Karpas-422 (cell line): Measurements from ENCODE around the gene ZFP3. TPM values are rescaled to one million over a fixed set of nuclear protein-coding genes. Genes with fewer than 3 reads are reported as not detected.
"Not testable (repeated sequence)": the region's sequence is repeated elsewhere in the genome, so short reads cannot be mapped to it uniquely, and the experiment has no call there.

Source experiments
- DNase-seq: peaks from one replicate; pipeline ENCODE4 v3.0.0-alpha.2; 2015
- H2AFZ ChIP-seq: fragments of 200-600 bp; sonication (generic); 2 replicates; pipeline ENCODE4 v1.6.1; 2014; ENCODE audit warnings: antibody characterized with exemption, low read length, mixed read lengths
- H3K27ac ChIP-seq: fragments of 200-600 bp; sonication (generic); 2 replicates; pipeline ENCODE4 v1.5.1; 2014; ENCODE audit warnings: mild to moderate bottlenecking, low read length, moderate library complexity
- H3K27me3 ChIP-seq: fragments of 200-600 bp; sonication (generic); 2 replicates; pipeline ENCODE4 v1.6.1; 2014; ENCODE audit warnings: low read length, mixed read lengths
- H3K36me3 ChIP-seq: fragments of 200-600 bp; sonication (generic); 2 replicates; pipeline ENCODE4 v1.6.1; 2014; ENCODE audit warnings: low read length, mixed read lengths; ENCODE audit not compliant: insufficient read depth
- H3K4me1 ChIP-seq: fragments of 200-600 bp; sonication (generic); 2 replicates; pipeline ENCODE4 v1.6.1; 2014; ENCODE audit warnings: mild to moderate bottlenecking, low read length, mixed read lengths
- H3K4me2 ChIP-seq: fragments of 200-600 bp; sonication (generic); 2 replicates; pipeline ENCODE4 v1.6.1; 2014; ENCODE audit warnings: low read length, low read depth, mild to moderate bottlenecking; ENCODE audit not compliant: poor library complexity, severe bottlenecking
- H3K4me3 ChIP-seq: fragments of 200-600 bp; sonication (generic); 2 replicates; pipeline ENCODE4 v1.5.1; 2014; ENCODE audit warnings: mild to moderate bottlenecking, antibody characterized with exemption, low read length, mixed read lengths
- H3K79me2 ChIP-seq: fragments of 200-600 bp; sonication (generic); 2 replicates; pipeline ENCODE4 v1.6.1; 2014; ENCODE audit warnings: mild to moderate bottlenecking, low read length, mixed read lengths
- H3K9ac ChIP-seq: fragments of 200-600 bp; sonication (generic); 2 replicates; pipeline ENCODE4 v1.6.0; 2014; ENCODE audit warnings: low read length
- H3K9me2 ChIP-seq: fragments of 200-600 bp; sonication (generic), shearing (Covaris generic); replicated peaks from 2 replicates; pipeline ENCODE4 v1.6.0; 2014; ENCODE audit warnings: mild to moderate bottlenecking, low read length, moderate library complexity; ENCODE audit not compliant: insufficient read depth
- H3K9me3 ChIP-seq: fragments of 300-700, 200-600 bp; sonication (generic); 2 replicates; pipeline ENCODE4 v1.6.1; 2014; ENCODE audit warnings: low read length, mixed read lengths
- H4K20me1 ChIP-seq: fragments of 200-600 bp; sonication (generic); 2 replicates; pipeline ENCODE4 v1.6.1; 2014; ENCODE audit warnings: mild to moderate bottlenecking, antibody characterized with exemption, low read length, low read depth; ENCODE audit not compliant: insufficient read depth
- total RNA-seq: library from RNA; depleted of rRNA; stranded (reverse); fragments of >200 nt; shearing (Covaris generic); gene quantifications from 2 replicates; pipeline ENCODE4 v1.2.3, GENCODE V29; 2014; ENCODE audit warnings: low replicate concordance; rRNA removed

ZFP3 gene
- 0.63 and 0.72 TPM in 2 replicates for total RNA-seq

GRCh38 chr17:5078106-5079028 lies at the start of gene ZFP3:
ZFP3 (plus strand) TSS chr17:5078467; CDS start chr17:5091505, 13,038 bp downstream.
- no peaks in the 10 kb centered on the region for H3K9me3 ChIP-seq
- peak within 1 kb of the TSS; percentile 85 for H2AFZ ChIP-seq
- H4K20me1 ChIP-seq, result no peaks in the 10 kb centered on the region
- H3K27me3 ChIP-seq, result no peaks in the 10 kb centered on the region
- peak; percentile 57 for DNase-seq
- no peaks in the 10 kb centered on the region for H3K36me3 ChIP-seq
- H3K4me2 ChIP-seq, result peak within 1 kb of the TSS; percentile 59
- peak within 1 kb of the TSS; percentile 55 for H3K9ac ChIP-seq
- H3K4me1 ChIP-seq, result peaks cover 8% of the 10 kb centered on the region
- H3K9me2 ChIP-seq, result no peaks in the 10 kb centered on the region
- no peaks in the 10 kb centered on the region for H3K79me2 ChIP-seq
- H3K4me3 ChIP-seq, result peak within 1 kb of the TSS; percentile 66
- no peak within 1 kb of the TSS for H3K27ac ChIP-seq

GRCh38 chr17:5030168-5030567 lies 48.1 kb upstream of the ZFP3 start:
- not testable (repeated sequence) for H3K9me3 ChIP-seq, H3K4me3 ChIP-seq, H3K4me1 ChIP-seq, H3K27me3 ChIP-seq, H3K79me2 ChIP-seq, H3K9ac ChIP-seq, H3K27ac ChIP-seq, H3K9me2 ChIP-seq, H4K20me1 ChIP-seq, H3K36me3 ChIP-seq, H3K4me2 ChIP-seq, DNase-seq, H2AFZ ChIP-seq

- no peaks in the 10 kb centered on the region for H3K9me2 ChIP-seq
- peak overlapping the region; percentile 57 for H3K4me2 ChIP-seq
- peak overlapping the region; percentile 49 for H3K9ac ChIP-seq
- no peaks in the 10 kb centered on the region for H3K36me3 ChIP-seq
- DNase-seq, result peak; percentile 93
- no peaks in the 10 kb centered on the region for H3K79me2 ChIP-seq
- H3K27me3 ChIP-seq, result no peaks in the 10 kb centered on the region
- no peaks in the 10 kb centered on the region for H3K9me3 ChIP-seq
- no peak overlapping the region for H3K27ac ChIP-seq
- peaks cover 4% of the 10 kb centered on the region for H3K4me1 ChIP-seq
- 0 out of 2 replicates have a peak overlapping the region, but pooled peaks have one; percentile 18 for H2AFZ ChIP-seq
- H3K4me3 ChIP-seq, result peak overlapping the region; percentile 32; the same call in 1 of the 2 replicates
- no peaks in the 10 kb centered on the region for H4K20me1 ChIP-seq
Measured at GRCh38 chr17:5031365-5032082, 46.7 kb upstream of the ZFP3 start.

- no peak overlapping the region for H3K27ac ChIP-seq
- H2AFZ ChIP-seq, result no peak overlapping the region
- no peaks in the 10 kb centered on the region for H3K27me3 ChIP-seq
- DNase-seq, result no peak
- peaks cover 4% of the 10 kb centered on the region for H3K4me1 ChIP-seq
- no peaks in the 10 kb centered on the region for H4K20me1 ChIP-seq
- H3K4me2 ChIP-seq, result no peak overlapping the region
- no peaks in the 10 kb centered on the region for H3K79me2 ChIP-seq
- H3K9ac ChIP-seq, result no peak overlapping the region
- H3K36me3 ChIP-seq, result no peaks in the 10 kb centered on the region
- no peaks in the 10 kb centered on the region for H3K9me3 ChIP-seq
- H3K9me2 ChIP-seq, result no peaks in the 10 kb centered on the region
- no peak overlapping the region for H3K4me3 ChIP-seq
Measured at GRCh38 chr17:5032865-5033264, 45.4 kb upstream of the ZFP3 start.

GRCh38 chr17:5033352-5034015 lies 44.8 kb upstream of the ZFP3 start:
- no peaks in the 10 kb centered on the region for H3K36me3 ChIP-seq
- H3K9ac ChIP-seq, result no peak overlapping the region
- H3K27me3 ChIP-seq, result no peaks in the 10 kb centered on the region
- H4K20me1 ChIP-seq, result no peaks in the 10 kb centered on the region
- no peak overlapping the region for H3K4me3 ChIP-seq
- no peak overlapping the region for H2AFZ ChIP-seq
- no peaks in the 10 kb centered on the region for H3K9me2 ChIP-seq
- no peaks in the 10 kb centered on the region for H3K9me3 ChIP-seq
- H3K27ac ChIP-seq, result no peak overlapping the region
- no peaks in the 10 kb centered on the region for H3K79me2 ChIP-seq
- no peak for DNase-seq
- no peak overlapping the region for H3K4me2 ChIP-seq
- H3K4me1 ChIP-seq, result peaks cover 4% of the 10 kb centered on the region

GRCh38 chr17:5034063-5034462 lies 44.2 kb upstream of the ZFP3 start:
- Histone ChIP-seq H3K9me3 (no peaks in the 10 kb centered on the region), H2AFZ (no peak overlapping the region), H3K4me3 (no peak overlapping the region), H3K9me2 (no peaks in the 10 kb centered on the region), H3K27ac (no peak overlapping the region), H4K20me1 (no peaks in the 10 kb centered on the region), H3K4me2 (no peak overlapping the region), H3K9ac (no peak overlapping the region), H3K79me2 (no peaks in the 10 kb centered on the region), H3K4me1 (peaks cover 4% of the 10 kb centered on the region), H3K27me3 (no peaks in the 10 kb centered on the region), H3K36me3 (no peaks in the 10 kb centered on the region)
- DNase-seq, result no peak

- H3K9me3 ChIP-seq, result no peaks in the 10 kb centered on the region
- no peak overlapping the region for H3K4me3 ChIP-seq
- no peaks in the 10 kb centered on the region for H3K9me2 ChIP-seq
- no peaks in the 10 kb centered on the region for H3K79me2 ChIP-seq
- H3K27ac ChIP-seq, result no peak overlapping the region
- H3K27me3 ChIP-seq, result no peaks in the 10 kb centered on the region
- H4K20me1 ChIP-seq, result no peaks in the 10 kb centered on the region
- no peak for DNase-seq
- no peak overlapping the region for H3K4me2 ChIP-seq
- no peak overlapping the region for H2AFZ ChIP-seq
- H3K4me1 ChIP-seq, result peaks cover 4% of the 10 kb centered on the region
- no peak overlapping the region for H3K9ac ChIP-seq
- H3K36me3 ChIP-seq, result no peaks in the 10 kb centered on the region
Measured at GRCh38 chr17:5034651-5035050, 43.6 kb upstream of the ZFP3 start.

GRCh38 chr17:5035315-5035714 lies 43.0 kb upstream of the ZFP3 start, which contains the start of gene SLC52A1:
SLC52A1 (minus strand) TSS chr17:5035426; CDS start chr17:5034606, 820 bp downstream.
- Histone ChIP-seq H3K9ac (no peak within 1 kb of the TSS), H3K79me2 (no peaks in the 10 kb centered on the region), H3K9me2 (no peaks in the 10 kb centered on the region), H3K4me1 (peaks cover 4% of the 10 kb centered on the region), H4K20me1 (no peaks in the 10 kb centered on the region), H3K27ac (no peak within 1 kb of the TSS), H3K36me3 (no peaks in the 10 kb centered on the region), H3K4me3 (no peak within 1 kb of the TSS), H3K9me3 (no peaks in the 10 kb centered on the region), H3K4me2 (no peak within 1 kb of the TSS), H3K27me3 (no peaks in the 10 kb centered on the region), H2AFZ (no peak within 1 kb of the TSS)
- DNase-seq, result peak; percentile 38
